T-helper 17 cell (primary cell): ENCODE measurements around the gene SLAMF7. TPM values are rescaled to one million over a fixed set of nuclear protein-coding genes. Genes with fewer than 3 reads are reported as not detected.
A peak's percentile ranks its signal among the peaks of the same experiment; 100 is the strongest.

Experiments used
- ATAC-seq: fragments of 150-1000 bp; cut with Tn5 transposase; 2 replicates; pipeline ENCODE4 v1.10.0; 2021; ENCODE audit warnings: mild to moderate bottlenecking, moderate library complexity
- DNase-seq, 3 donors: peaks; one replicate each; pipeline versions ENCODE4 v3.0.0 to v3.0.0-alpha.2; 2020 to 2021
- H3K9me3 ChIP-seq: one replicate; pipeline ENCODE4 v1.7.0; 2013; ENCODE audit warnings: low read length, mild to moderate bottlenecking; ENCODE audit not compliant: control insufficient read depth, poor library complexity, severe bottlenecking
- H3K27ac Mint-ChIP-seq: one replicate; pipeline ENCODE4 v1.8.0; 2022; ENCODE audit warnings: mild to moderate bottlenecking, moderate library complexity, mixed read lengths
- H3K27me3 Mint-ChIP-seq: one replicate; pipeline ENCODE4 v1.8.0; 2022; ENCODE audit warnings: mixed read lengths
- H3K36me3 Mint-ChIP-seq: one replicate; pipeline ENCODE4 v1.8.0; 2022; ENCODE audit warnings: low read depth, mixed read lengths
- H3K4me1 Mint-ChIP-seq: one replicate; pipeline ENCODE4 v1.8.0; 2022; ENCODE audit warnings: mild to moderate bottlenecking, mixed read lengths
- H3K4me3 Mint-ChIP-seq: one replicate; pipeline ENCODE4 v1.8.0; 2022; ENCODE audit warnings: mild to moderate bottlenecking, moderate library complexity, mixed read lengths
- total RNA-seq, 4 donors: library from RNA in 2 of 4; stranded (reverse) in 2 of 4; gene quantifications; one replicate each; pipeline ENCODE4 v1.2.3 and lab custom pipeline; 2022 to 2026

The SLAMF7 gene
- total RNA-seq, 2 donors from 2014 or later, result 3.1 to 3.9 TPM

GRCh38 chr1:160744199-160744851 is 5.3 kb downstream of the SLAMF7 start:
- peak overlapping the region; percentile 34 for H3K27ac Mint-ChIP-seq
- H3K4me1 Mint-ChIP-seq, result peaks cover 22% of the 10 kb centered on the region
- H3K36me3 Mint-ChIP-seq, result peaks cover 3% of the 10 kb centered on the region
- ATAC-seq, result peak; percentile 16
- H3K9me3 ChIP-seq, result no peaks in the 10 kb centered on the region
- DNase-seq, result no peak
- H3K4me3 Mint-ChIP-seq, result peak overlapping the region; percentile 60
- H3K27me3 Mint-ChIP-seq, result peaks cover 16% of the 10 kb centered on the region

GRCh38 chr1:160744852-160745520 is 5.9 kb downstream of the SLAMF7 start:
- no peaks in the 10 kb centered on the region for H3K9me3 ChIP-seq
- peaks cover 3% of the 10 kb centered on the region for H3K36me3 Mint-ChIP-seq
- peaks cover 17% of the 10 kb centered on the region for H3K27me3 Mint-ChIP-seq
- DNase-seq (no peak), ATAC-seq (no peak)
- H3K4me1 Mint-ChIP-seq, result peaks cover 20% of the 10 kb centered on the region
- H3K4me3 Mint-ChIP-seq, result no peak overlapping the region
- no peak overlapping the region for H3K27ac Mint-ChIP-seq

DNA sequence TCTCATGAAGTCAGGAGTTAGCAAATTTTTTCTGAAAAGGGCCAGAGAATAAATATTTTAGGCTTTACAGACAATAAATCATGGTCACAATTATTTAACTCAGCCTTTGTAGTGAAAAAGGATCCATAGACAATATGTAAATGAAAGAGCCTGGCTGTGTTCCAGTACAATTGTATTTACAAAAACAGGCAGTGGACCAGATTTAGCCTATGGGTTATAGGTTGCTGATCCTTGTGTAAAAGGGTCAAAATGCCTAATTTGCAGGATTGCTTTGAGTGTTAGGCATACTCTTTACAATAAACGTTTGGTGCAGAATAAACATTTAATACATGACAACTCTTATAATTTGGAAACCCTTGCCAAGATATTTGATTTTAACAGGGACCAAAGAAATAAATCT is 6.5 kb downstream of the SLAMF7 start:
- Mint-ChIP-seq H3K27ac (no peak overlapping the region), H3K4me3 (no peak overlapping the region), H3K27me3 (peaks cover 22% of the 10 kb centered on the region), H3K4me1 (peaks cover 20% of the 10 kb centered on the region), H3K36me3 (peaks cover 3% of the 10 kb centered on the region)
- ATAC-seq (no peak), DNase-seq (no peak)
- no peaks in the 10 kb centered on the region for H3K9me3 ChIP-seq

DNA sequence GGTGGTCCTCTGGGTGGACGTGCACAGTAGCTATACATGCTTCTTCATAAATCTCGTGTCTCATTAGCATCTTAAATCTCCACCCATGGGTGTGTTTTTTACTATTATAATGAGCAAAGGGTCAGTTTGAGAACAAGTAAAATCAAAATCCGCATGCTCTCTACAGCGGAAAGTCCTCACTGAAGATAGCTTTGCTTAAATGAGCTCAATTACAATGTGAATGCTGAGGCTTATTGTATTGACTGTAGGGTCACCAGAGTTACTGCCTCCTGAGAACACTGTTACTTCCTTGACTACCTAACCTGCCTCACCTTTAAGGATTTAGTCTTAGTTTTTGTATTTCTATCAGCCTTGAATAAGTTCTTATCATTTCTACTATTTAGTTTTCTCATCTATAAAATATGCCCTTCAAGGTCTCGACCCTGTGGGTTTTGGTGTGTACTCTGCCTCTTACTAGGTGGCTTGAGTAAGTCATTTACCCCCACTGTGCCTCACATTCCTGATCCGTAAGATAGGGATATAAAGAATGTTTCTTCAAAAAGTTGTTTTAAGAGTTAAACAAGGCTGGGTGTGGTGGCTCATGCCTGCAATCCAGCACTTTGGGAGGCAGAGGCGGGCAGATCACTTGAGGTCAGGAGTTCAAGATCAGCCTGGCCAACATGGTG is 7.9 kb downstream of the SLAMF7 start:
- Mint-ChIP-seq H3K4me1 (peaks cover 17% of the 10 kb centered on the region), H3K27ac (no peak overlapping the region), H3K4me3 (no peak overlapping the region), H3K27me3 (peaks cover 34% of the 10 kb centered on the region), H3K36me3 (peaks cover 8% of the 10 kb centered on the region)
- no peak for DNase-seq
- no peaks in the 10 kb centered on the region for H3K9me3 ChIP-seq
- no peak for ATAC-seq

- ATAC-seq (no peak), DNase-seq (no peak)
- H3K27me3 Mint-ChIP-seq, result peaks cover 39% of the 10 kb centered on the region
- H3K27ac Mint-ChIP-seq, result no peak overlapping the region
- no peak overlapping the region for H3K4me3 Mint-ChIP-seq
- H3K36me3 Mint-ChIP-seq, result peaks cover 10% of the 10 kb centered on the region
- no peaks in the 10 kb centered on the region for H3K9me3 ChIP-seq
- peaks cover 14% of the 10 kb centered on the region for H3K4me1 Mint-ChIP-seq
Observed at GRCh38 chr1:160747717-160748116, 8.7 kb downstream of the SLAMF7 start.

- peaks cover 10% of the 10 kb centered on the region for H3K4me1 Mint-ChIP-seq
Observed at GRCh38 chr1:160748181-160748877, 9.3 kb downstream of the SLAMF7 start.

DNA sequence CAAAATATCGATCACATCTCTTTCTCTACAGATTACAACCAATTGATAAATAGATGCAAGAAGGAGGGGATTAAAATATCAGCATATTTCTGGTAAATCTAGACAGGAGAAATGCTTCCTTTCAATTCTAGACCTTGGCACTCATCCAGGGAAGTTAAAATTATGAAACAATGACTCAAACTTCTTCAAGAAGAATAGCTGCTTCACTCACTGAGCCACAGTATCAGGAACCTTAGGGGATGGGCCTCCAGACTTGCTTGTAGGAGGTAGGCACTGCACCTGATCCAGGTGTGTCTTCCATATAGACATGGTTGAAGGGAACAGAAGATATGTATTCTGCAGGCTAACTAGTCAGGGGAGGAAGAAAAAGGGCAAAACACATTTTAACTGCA is 9.8 kb downstream of the SLAMF7 start:
- DNase-seq (no peak), ATAC-seq (no peak)
- H3K9me3 ChIP-seq, result no peaks in the 10 kb centered on the region
- peaks cover 10% of the 10 kb centered on the region for H3K4me1 Mint-ChIP-seq
- peaks cover 43% of the 10 kb centered on the region for H3K27me3 Mint-ChIP-seq
- peaks cover 7% of the 10 kb centered on the region for H3K36me3 Mint-ChIP-seq
- H3K27ac Mint-ChIP-seq, result no peak overlapping the region
- no peak overlapping the region for H3K4me3 Mint-ChIP-seq

More at GRCh38 chr1:160748181-160748877, 9.3 kb downstream of the SLAMF7 start:
- Mint-ChIP-seq H3K27ac (no peak overlapping the region), H3K27me3 (peaks cover 41% of the 10 kb centered on the region), H3K36me3 (peaks cover 7% of the 10 kb centered on the region), H3K4me3 (no peak overlapping the region)
- ATAC-seq (no peak), DNase-seq (no peak)
- H3K9me3 ChIP-seq, result no peaks in the 10 kb centered on the region

GRCh38 chr1:160750608-160751007 is 11.6 kb downstream of the SLAMF7 start:
- H3K9me3 ChIP-seq, result no peaks in the 10 kb centered on the region
- Mint-ChIP-seq H3K36me3 (peaks cover 7% of the 10 kb centered on the region), H3K27ac (no peak overlapping the region), H3K27me3 (peaks cover 43% of the 10 kb centered on the region), H3K4me1 (no peaks in the 10 kb centered on the region), H3K4me3 (no peak overlapping the region)
- DNase-seq, result no peak
- no peak for ATAC-seq

- DNase-seq (no peak), ATAC-seq (no peak)
- H3K27me3 Mint-ChIP-seq, result peaks cover 43% of the 10 kb centered on the region
- H3K27ac Mint-ChIP-seq, result no peak overlapping the region
- H3K4me1 Mint-ChIP-seq, result no peaks in the 10 kb centered on the region
- H3K36me3 Mint-ChIP-seq, result peaks cover 7% of the 10 kb centered on the region
- H3K9me3 ChIP-seq, result no peaks in the 10 kb centered on the region
- no peak overlapping the region for H3K4me3 Mint-ChIP-seq
Observed at GRCh38 chr1:160752406-160752805, 13.4 kb downstream of the SLAMF7 start.

- ATAC-seq (no peak), DNase-seq (no peak)
- Mint-ChIP-seq H3K27ac (no peak overlapping the region), H3K27me3 (peaks cover 43% of the 10 kb centered on the region), H3K4me1 (peaks cover 3% of the 10 kb centered on the region), H3K36me3 (peaks cover 7% of the 10 kb centered on the region), H3K4me3 (no peak overlapping the region)
- no peaks in the 10 kb centered on the region for H3K9me3 ChIP-seq
Observed at GRCh38 chr1:160752924-160753323, 13.9 kb downstream of the SLAMF7 start.

DNA sequence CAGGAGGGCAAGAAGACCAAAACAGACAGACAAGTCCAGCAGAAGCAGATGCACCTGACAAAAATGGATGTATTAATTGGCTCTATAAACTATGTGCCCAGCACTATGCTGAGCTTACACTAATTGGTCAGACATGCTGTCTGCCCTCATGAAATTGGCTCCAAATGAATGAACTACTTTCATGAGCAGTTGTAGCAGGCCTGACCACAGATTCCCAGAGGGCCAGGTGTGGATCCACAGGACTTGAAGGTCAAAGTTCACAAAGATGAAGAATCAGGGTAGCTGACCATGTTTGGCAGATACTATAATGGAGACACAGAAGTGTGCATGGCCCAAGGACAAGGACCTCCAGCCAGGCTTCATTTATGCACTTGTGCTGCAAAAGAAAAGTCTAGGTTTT is 14.5 kb downstream of the SLAMF7 start:
- Mint-ChIP-seq H3K27ac (no peak overlapping the region), H3K4me3 (no peak overlapping the region), H3K27me3 (peaks cover 38% of the 10 kb centered on the region), H3K36me3 (peaks cover 7% of the 10 kb centered on the region), H3K4me1 (peaks cover 3% of the 10 kb centered on the region)
- H3K9me3 ChIP-seq, result no peaks in the 10 kb centered on the region
- no peak for DNase-seq
- ATAC-seq, result no peak

- peaks cover 28% of the 10 kb centered on the region for H3K27me3 Mint-ChIP-seq
- DNase-seq (no peak), ATAC-seq (no peak)
- peaks cover 7% of the 10 kb centered on the region for H3K36me3 Mint-ChIP-seq
- peaks cover 3% of the 10 kb centered on the region for H3K4me1 Mint-ChIP-seq
- no peak overlapping the region for H3K4me3 Mint-ChIP-seq
- H3K9me3 ChIP-seq, result no peaks in the 10 kb centered on the region
- no peak overlapping the region for H3K27ac Mint-ChIP-seq
Observed at GRCh38 chr1:160755461-160755860, 16.4 kb downstream of the SLAMF7 start.
